Measurements from ENCODE around the gene CCDC91. TPM values are rescaled to one million over a fixed set of nuclear protein-coding genes. Genes with fewer than 3 reads are reported as not detected.

The CCDC91 gene
- total and polyA plus RNA-seq, 9 of the 15 experiments (the other 6 are each of a cell fraction or from before 2014, with no cell fraction given), result 10.1 to 31.1 (median 26.3) TPM

DNA sequence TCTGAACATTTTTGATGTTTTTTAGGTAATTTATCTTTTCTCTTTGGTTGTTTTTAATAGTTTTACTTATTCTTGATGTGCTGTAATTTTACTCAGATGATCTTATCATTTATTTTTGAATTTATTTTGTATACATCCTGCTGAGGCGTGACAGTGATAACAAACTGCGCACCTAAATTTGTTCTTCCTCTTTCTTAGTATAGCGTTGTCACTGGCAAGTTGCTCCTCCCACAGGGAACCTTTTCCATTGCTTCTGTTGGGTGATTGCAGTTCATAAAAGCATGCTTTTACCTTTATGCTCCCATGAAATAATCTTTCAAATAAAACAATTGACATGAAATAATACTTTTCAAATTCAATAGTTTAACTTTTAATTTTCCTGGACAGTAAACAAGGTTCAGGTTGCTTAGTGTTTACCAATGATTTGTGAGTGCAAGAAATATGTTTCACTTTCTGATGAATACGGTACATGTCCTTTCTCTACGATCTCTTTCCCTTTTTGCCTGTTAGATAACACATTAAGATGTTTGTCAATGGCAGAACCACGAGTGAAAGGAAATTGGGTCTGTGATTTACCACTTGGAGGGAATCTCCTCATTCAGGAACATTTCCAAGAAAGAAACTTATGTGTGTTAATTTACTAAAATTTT lies 223.3 kb downstream of the CCDC91 start (continued):
- TF ChIP-seq, protein P1, sequence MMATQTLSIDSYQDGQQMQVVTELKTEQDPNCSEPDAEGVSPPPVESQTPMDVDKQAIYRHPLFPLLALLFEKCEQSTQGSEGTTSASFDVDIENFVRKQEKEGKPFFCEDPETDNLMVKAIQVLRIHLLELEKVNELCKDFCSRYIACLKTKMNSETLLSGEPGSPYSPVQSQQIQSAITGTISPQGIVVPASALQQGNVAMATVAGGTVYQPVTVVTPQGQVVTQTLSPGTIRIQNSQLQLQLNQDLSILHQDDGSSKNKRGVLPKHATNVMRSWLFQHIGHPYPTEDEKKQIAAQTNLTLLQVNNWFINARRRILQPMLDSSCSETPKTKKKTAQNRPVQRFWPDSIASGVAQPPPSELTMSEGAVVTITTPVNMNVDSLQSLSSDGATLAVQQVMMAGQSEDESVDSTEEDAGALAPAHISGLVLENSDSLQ (IDR thresholded peaks at IDR 0.05), result 0 out of 2 replicates have a peak, but pooled peaks have one; percentile 17
- TF ChIP-seq SIX5 (IDR thresholded peaks at IDR 0.05; ENCODE audit: borderline replicate concordance in 1 of 2, insufficient read depth in 1 of 2, low read depth in 1 of 2, low read length in 2 of 2) (no peak), NCOR1 (IDR thresholded peaks at IDR 0.05) (no peak), ARID1B (IDR thresholded peaks at IDR 0.05) (peak; percentile 41; the same call in 1 of the 2 replicates), RHOXF2B (CRISPR knock-in tag; conservative IDR thresholded peaks at IDR 0.05) (no peak), NRF1 (conservative IDR thresholded peaks at IDR 0.05 in 1 of 2, IDR thresholded peaks at IDR 0.05 in 1 of 2) (peak; percentile 38 to 50; a peak in 3 of 4 replicates), ZBTB17 (CRISPR knock-in tag; IDR thresholded peaks at IDR 0.05) (no peak), POLR2B (IDR thresholded peaks at IDR 0.05; ENCODE audit: low read depth, partially characterized antibody) (no peak), CREM (IDR thresholded peaks at IDR 0.05; ENCODE audit: low read depth) (no peak), ATF7 (IDR thresholded peaks at IDR 0.05) (no peak), NFIC (IDR thresholded peaks at IDR 0.05) (no peak), RNF2 (IDR thresholded peaks at IDR 0.05) (no peak), SIRT6 (IDR thresholded peaks at IDR 0.05; ENCODE audit: low read depth, low read length) (no peak), MTA1 (IDR thresholded peaks at IDR 0.05; ENCODE audit: borderline replicate concordance) (no peak), GABPB2 (CRISPR knock-in tag; conservative IDR thresholded peaks at IDR 0.05) (no peak), ZNF253 (CRISPR knock-in tag; conservative IDR thresholded peaks at IDR 0.05) (no peak)
- TF ChIP-seq, protein P2, sequence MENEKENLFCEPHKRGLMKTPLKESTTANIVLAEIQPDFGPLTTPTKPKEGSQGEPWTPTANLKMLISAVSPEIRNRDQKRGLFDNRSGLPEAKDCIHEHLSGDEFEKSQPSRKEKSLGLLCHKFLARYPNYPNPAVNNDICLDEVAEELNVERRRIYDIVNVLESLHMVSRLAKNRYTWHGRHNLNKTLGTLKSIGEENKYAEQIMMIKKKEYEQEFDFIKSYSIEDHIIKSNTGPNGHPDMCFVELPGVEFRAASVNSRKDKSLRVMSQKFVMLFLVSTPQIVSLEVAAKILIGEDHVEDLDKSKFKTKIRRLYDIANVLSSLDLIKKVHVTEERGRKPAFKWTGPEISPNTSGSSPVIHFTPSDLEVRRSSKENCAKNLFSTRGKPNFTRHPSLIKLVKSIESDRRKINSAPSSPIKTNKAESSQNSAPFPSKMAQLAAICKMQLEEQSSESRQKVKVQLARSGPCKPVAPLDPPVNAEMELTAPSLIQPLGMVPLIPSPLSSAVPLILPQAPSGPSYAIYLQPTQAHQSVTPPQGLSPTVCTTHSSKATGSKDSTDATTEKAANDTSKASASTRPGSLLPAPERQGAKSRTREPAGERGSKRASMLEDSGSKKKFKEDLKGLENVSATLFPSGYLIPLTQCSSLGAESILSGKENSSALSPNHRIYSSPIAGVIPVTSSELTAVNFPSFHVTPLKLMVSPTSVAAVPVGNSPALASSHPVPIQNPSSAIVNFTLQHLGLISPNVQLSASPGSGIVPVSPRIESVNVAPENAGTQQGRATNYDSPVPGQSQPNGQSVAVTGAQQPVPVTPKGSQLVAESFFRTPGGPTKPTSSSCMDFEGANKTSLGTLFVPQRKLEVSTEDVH (IDR thresholded peaks at IDR 0.05; ENCODE audit: low read depth, partially characterized antibody), result no peak
- TF ChIP-seq, protein P3, sequence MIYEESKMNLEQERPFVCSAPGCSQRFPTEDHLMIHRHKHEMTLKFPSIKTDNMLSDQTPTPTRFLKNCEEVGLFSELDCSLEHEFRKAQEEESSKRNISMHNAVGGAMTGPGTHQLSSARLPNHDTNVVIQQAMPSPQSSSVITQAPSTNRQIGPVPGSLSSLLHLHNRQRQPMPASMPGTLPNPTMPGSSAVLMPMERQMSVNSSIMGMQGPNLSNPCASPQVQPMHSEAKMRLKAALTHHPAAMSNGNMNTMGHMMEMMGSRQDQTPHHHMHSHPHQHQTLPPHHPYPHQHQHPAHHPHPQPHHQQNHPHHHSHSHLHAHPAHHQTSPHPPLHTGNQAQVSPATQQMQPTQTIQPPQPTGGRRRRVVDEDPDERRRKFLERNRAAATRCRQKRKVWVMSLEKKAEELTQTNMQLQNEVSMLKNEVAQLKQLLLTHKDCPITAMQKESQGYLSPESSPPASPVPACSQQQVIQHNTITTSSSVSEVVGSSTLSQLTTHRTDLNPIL (CRISPR knock-in tag; IDR thresholded peaks at IDR 0.05), result no peak
- TF ChIP-seq, protein P4, sequence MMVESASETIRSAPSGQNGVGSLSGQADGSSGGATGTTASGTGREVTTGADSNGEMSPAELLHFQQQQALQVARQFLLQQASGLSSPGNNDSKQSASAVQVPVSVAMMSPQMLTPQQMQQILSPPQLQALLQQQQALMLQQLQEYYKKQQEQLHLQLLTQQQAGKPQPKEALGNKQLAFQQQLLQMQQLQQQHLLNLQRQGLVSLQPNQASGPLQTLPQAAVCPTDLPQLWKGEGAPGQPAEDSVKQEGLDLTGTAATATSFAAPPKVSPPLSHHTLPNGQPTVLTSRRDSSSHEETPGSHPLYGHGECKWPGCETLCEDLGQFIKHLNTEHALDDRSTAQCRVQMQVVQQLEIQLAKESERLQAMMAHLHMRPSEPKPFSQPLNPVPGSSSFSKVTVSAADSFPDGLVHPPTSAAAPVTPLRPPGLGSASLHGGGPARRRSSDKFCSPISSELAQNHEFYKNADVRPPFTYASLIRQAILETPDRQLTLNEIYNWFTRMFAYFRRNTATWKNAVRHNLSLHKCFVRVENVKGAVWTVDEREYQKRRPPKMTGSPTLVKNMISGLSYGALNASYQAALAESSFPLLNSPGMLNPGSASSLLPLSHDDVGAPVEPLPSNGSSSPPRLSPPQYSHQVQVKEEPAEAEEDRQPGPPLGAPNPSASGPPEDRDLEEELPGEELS (CRISPR knock-in tag; IDR thresholded peaks at IDR 0.05; ENCODE audit: borderline replicate concordance), result no peak
- TF ChIP-seq, protein P5, sequence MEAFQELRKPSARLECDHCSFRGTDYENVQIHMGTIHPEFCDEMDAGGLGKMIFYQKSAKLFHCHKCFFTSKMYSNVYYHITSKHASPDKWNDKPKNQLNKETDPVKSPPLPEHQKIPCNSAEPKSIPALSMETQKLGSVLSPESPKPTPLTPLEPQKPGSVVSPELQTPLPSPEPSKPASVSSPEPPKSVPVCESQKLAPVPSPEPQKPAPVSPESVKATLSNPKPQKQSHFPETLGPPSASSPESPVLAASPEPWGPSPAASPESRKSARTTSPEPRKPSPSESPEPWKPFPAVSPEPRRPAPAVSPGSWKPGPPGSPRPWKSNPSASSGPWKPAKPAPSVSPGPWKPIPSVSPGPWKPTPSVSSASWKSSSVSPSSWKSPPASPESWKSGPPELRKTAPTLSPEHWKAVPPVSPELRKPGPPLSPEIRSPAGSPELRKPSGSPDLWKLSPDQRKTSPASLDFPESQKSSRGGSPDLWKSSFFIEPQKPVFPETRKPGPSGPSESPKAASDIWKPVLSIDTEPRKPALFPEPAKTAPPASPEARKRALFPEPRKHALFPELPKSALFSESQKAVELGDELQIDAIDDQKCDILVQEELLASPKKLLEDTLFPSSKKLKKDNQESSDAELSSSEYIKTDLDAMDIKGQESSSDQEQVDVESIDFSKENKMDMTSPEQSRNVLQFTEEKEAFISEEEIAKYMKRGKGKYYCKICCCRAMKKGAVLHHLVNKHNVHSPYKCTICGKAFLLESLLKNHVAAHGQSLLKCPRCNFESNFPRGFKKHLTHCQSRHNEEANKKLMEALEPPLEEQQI (IDR thresholded peaks at IDR 0.05), result 0 out of 2 replicates have a peak, but pooled peaks have one; percentile 43
